ENCODE data around the gene EIPR1.

- TF ChIP-seq, protein P1, sequence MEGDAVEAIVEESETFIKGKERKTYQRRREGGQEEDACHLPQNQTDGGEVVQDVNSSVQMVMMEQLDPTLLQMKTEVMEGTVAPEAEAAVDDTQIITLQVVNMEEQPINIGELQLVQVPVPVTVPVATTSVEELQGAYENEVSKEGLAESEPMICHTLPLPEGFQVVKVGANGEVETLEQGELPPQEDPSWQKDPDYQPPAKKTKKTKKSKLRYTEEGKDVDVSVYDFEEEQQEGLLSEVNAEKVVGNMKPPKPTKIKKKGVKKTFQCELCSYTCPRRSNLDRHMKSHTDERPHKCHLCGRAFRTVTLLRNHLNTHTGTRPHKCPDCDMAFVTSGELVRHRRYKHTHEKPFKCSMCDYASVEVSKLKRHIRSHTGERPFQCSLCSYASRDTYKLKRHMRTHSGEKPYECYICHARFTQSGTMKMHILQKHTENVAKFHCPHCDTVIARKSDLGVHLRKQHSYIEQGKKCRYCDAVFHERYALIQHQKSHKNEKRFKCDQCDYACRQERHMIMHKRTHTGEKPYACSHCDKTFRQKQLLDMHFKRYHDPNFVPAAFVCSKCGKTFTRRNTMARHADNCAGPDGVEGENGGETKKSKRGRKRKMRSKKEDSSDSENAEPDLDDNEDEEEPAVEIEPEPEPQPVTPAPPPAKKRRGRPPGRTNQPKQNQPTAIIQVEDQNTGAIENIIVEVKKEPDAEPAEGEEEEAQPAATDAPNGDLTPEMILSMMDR (IDR thresholded peaks at IDR 0.05; ENCODE audit: insufficient read depth, low read depth, low read length): no peak
- no peak for TF ChIP-seq EZH2 (IDR thresholded peaks at IDR 0.05; ENCODE audit: insufficient read depth, low read length)
Observed at GRCh38 chr2:3195641-3196476, 181.8 kb downstream of the EIPR1 start.
